WTC11 (cell line): ENCODE data around the gene NIFK. TPM values are rescaled to one million over a fixed set of nuclear protein-coding genes. Genes with fewer than 3 reads are reported as not detected.

Source experiments
- ATAC-seq: fragments of 200-7000 bp; cut with Tn5 transposase; 2 replicates; pipeline ENCODE4 v1.10.0; 2021; ENCODE audit warnings: mild to moderate bottlenecking, moderate library complexity
- CTCF ChIA-PET: fragments of 300-600 bp; sonication (Branson Sonifier 250); formaldehyde crosslinking; loops from one replicate; lab custom pipeline; 2021; ENCODE audit warnings: antibody characterized with exemption; lab: Charles Lee
- POLR2A ChIA-PET: fragments of 350-600 bp; sonication (Branson Sonifier 250); formaldehyde crosslinking; loops from one replicate; lab custom pipeline; 2021; ENCODE audit warnings: antibody characterized with exemption; lab: Charles Lee
- DNase-seq: peaks from one replicate; pipeline ENCODE4 v3.0.0; 2021; ENCODE audit warnings: low spot score
- H3K27ac Mint-ChIP-seq: 2 replicates; pipeline ENCODE4 v1.8.0; 2021; ENCODE audit warnings: mixed read lengths
- H3K27me3 Mint-ChIP-seq: 2 replicates; pipeline ENCODE4 v1.8.0; 2021; ENCODE audit warnings: low read depth, mild to moderate bottlenecking, moderate library complexity, mixed read lengths
- H3K36me3 Mint-ChIP-seq: 2 replicates; pipeline ENCODE4 v1.8.0; 2021; ENCODE audit warnings: mixed read lengths
- H3K4me1 Mint-ChIP-seq: 2 replicates; pipeline ENCODE4 v1.8.0; 2022; ENCODE audit warnings: mixed read lengths
- H3K4me3 Mint-ChIP-seq: 2 replicates; pipeline ENCODE4 v1.8.0; 2021; ENCODE audit warnings: mild to moderate bottlenecking, moderate library complexity, mixed read lengths
- H3K9me3 Mint-ChIP-seq: 2 replicates; pipeline ENCODE4 v1.8.0; 2021; ENCODE audit warnings: mixed read lengths
- ARID4B ChIP-seq: sonication (generic); formaldehyde crosslinking; IDR thresholded peaks from 2 replicates; pipeline ENCODE4 v1.8.0; 2023; ENCODE audit warnings: missing genetic modification reagents, mild to moderate bottlenecking, borderline replicate concordance
- ATF3 ChIP-seq: sonication (generic); formaldehyde crosslinking; conservative IDR thresholded peaks from 2 replicates; pipeline ENCODE4 v1.8.1; 2022; ENCODE audit warnings: mild to moderate bottlenecking, missing genetic modification reagents
- E2F4 ChIP-seq: sonication (generic); formaldehyde crosslinking; IDR thresholded peaks from 2 replicates; pipeline ENCODE4 v1.8.1; 2022; ENCODE audit warnings: low read depth, mild to moderate bottlenecking, moderate library complexity, missing genetic modification reagents, borderline replicate concordance
- E2F5 ChIP-seq: sonication (generic); formaldehyde crosslinking; IDR thresholded peaks from 2 replicates; pipeline ENCODE4 v1.8.1; 2022; ENCODE audit warnings: mild to moderate bottlenecking, moderate library complexity, missing genetic modification reagents
- ELF4 ChIP-seq: sonication (generic); formaldehyde crosslinking; IDR thresholded peaks from 2 replicates; pipeline ENCODE4 v1.8.1; 2022; ENCODE audit warnings: low read depth, mild to moderate bottlenecking, moderate library complexity, missing genetic modification reagents
- EMX1 ChIP-seq: fragments of 250-450 bp; sonication (Bioruptor Pico); IDR thresholded peaks from 2 replicates; pipeline ENCODE4 v1.8.0; 2021; ENCODE audit warnings: mild to moderate bottlenecking
- FOXJ3 ChIP-seq: sonication (generic); formaldehyde crosslinking; IDR thresholded peaks from 2 replicates; pipeline ENCODE4 v1.9.0; 2021; ENCODE audit warnings: missing genetic modification reagents, mild to moderate bottlenecking, borderline replicate concordance
- GABPB1 ChIP-seq: sonication (generic); formaldehyde crosslinking; IDR thresholded peaks from 2 replicates; pipeline ENCODE4 v1.8.1; 2023; ENCODE audit warnings: mild to moderate bottlenecking, missing genetic modification reagents
- GTF2I ChIP-seq: fragments of 250-450 bp; sonication (Bioruptor Pico); conservative IDR thresholded peaks from 2 replicates; pipeline ENCODE4 v1.4.0; 2021; ENCODE audit warnings: mild to moderate bottlenecking
- IRF1 ChIP-seq: sonication (generic); formaldehyde crosslinking; IDR thresholded peaks from 2 replicates; pipeline ENCODE4 v1.8.0; 2023; ENCODE audit warnings: missing genetic modification reagents
- JAZF1 ChIP-seq: fragments of 250-450 bp; sonication (Bioruptor Pico); IDR thresholded peaks from 2 replicates; pipeline ENCODE4 v1.9.0; 2021; ENCODE audit warnings: moderate library complexity, mild to moderate bottlenecking, inconsistent platforms
- MLX ChIP-seq: sonication (generic); formaldehyde crosslinking; IDR thresholded peaks from 2 replicates; pipeline ENCODE4 v1.8.1; 2023; ENCODE audit warnings: mild to moderate bottlenecking, missing genetic modification reagents, moderate library complexity
- NFE2L1 ChIP-seq: sonication (generic); formaldehyde crosslinking; IDR thresholded peaks from 2 replicates; pipeline ENCODE4 v1.8.1; 2023; ENCODE audit warnings: missing genetic modification reagents
- NR2C2 ChIP-seq: sonication (generic); formaldehyde crosslinking; IDR thresholded peaks from 2 replicates; pipeline ENCODE4 v1.8.0; 2022; ENCODE audit warnings: mild to moderate bottlenecking, missing genetic modification reagents
- NR3C1 ChIP-seq: sonication (generic); formaldehyde crosslinking; conservative IDR thresholded peaks from 2 replicates; pipeline ENCODE4 v1.8.1; 2023; ENCODE audit warnings: low read depth, mild to moderate bottlenecking, missing genetic modification reagents
- OVOL2 ChIP-seq: fragments of 250-450 bp; sonication (Bioruptor Pico); IDR thresholded peaks from 2 replicates; pipeline ENCODE4 v1.9.0; 2021; ENCODE audit warnings: mild to moderate bottlenecking, borderline replicate concordance
- RELA ChIP-seq: sonication (generic); formaldehyde crosslinking; IDR thresholded peaks from 2 replicates; pipeline ENCODE4 v1.8.1; 2022; ENCODE audit warnings: missing genetic modification reagents, mild to moderate bottlenecking, borderline replicate concordance
- TCF7 ChIP-seq: sonication (generic); formaldehyde crosslinking; IDR thresholded peaks from 2 replicates; pipeline ENCODE4 v1.8.0; 2022; ENCODE audit warnings: mild to moderate bottlenecking, low read depth, missing genetic modification reagents, moderate library complexity
- TEAD1 ChIP-seq: sonication (generic); formaldehyde crosslinking; IDR thresholded peaks from 2 replicates; pipeline ENCODE4 v1.8.0; 2022; ENCODE audit warnings: mild to moderate bottlenecking, missing genetic modification reagents
- ZBTB21 ChIP-seq: sonication (generic); formaldehyde crosslinking; IDR thresholded peaks from 2 replicates; pipeline ENCODE4 v1.8.1; 2023; ENCODE audit warnings: mild to moderate bottlenecking, missing genetic modification reagents, borderline replicate concordance
- ZBTB43 ChIP-seq: sonication (generic); formaldehyde crosslinking; IDR thresholded peaks from 2 replicates; pipeline ENCODE4 v1.8.1; 2023; ENCODE audit warnings: mild to moderate bottlenecking, missing genetic modification reagents
- ZNF138 ChIP-seq: sonication (generic); formaldehyde crosslinking; conservative IDR thresholded peaks from 2 replicates; pipeline ENCODE4 v1.8.1; 2022; ENCODE audit warnings: mild to moderate bottlenecking, moderate library complexity, missing genetic modification reagents
- ZNF263 ChIP-seq: sonication (generic); formaldehyde crosslinking; IDR thresholded peaks from 2 replicates; pipeline ENCODE4 v1.8.1; 2022; ENCODE audit warnings: low read depth, mild to moderate bottlenecking, moderate library complexity, missing genetic modification reagents
- ZNF317 ChIP-seq: sonication (generic); formaldehyde crosslinking; IDR thresholded peaks from 2 replicates; pipeline ENCODE4 v1.8.1; 2023; ENCODE audit warnings: low read depth, mild to moderate bottlenecking, moderate library complexity, missing genetic modification reagents, borderline replicate concordance
- ZNF416 ChIP-seq: fragments of 250-450 bp; sonication (Bioruptor Pico); IDR thresholded peaks from 2 replicates; pipeline ENCODE4 v1.9.0; 2021; ENCODE audit warnings: mild to moderate bottlenecking, inconsistent platforms
- ZNF671 ChIP-seq: fragments of 250-450 bp; sonication (Bioruptor Pico); IDR thresholded peaks from 2 replicates; pipeline ENCODE4 v1.8.0; 2021; ENCODE audit warnings: mild to moderate bottlenecking
- total RNA-seq: library from RNA; stranded (reverse); gene quantifications from 3 replicates; pipeline ENCODE4 v1.2.3, GENCODE V29; 2021

The NIFK gene
- total RNA-seq, 1 experiment from 2014 or later, result 91.3 TPM

GRCh38 chr2:121689356-121689755 lies 47.3 kb downstream of the NIFK start (continued):
- TF ChIP-seq ZNF138 (CRISPR knock-in tag), result no peak
- TF ChIP-seq FOXJ3 (CRISPR knock-in tag), result no peak
- TF ChIP-seq E2F5 (CRISPR knock-in tag), result no peak
- no peak for TF ChIP-seq ZBTB21
- no peak for TF ChIP-seq MLX
- TF ChIP-seq ZNF317 (CRISPR knock-in tag), result no peak
- no peak for TF ChIP-seq E2F4 (CRISPR knock-in tag)
- no peak for TF ChIP-seq TCF7 (CRISPR knock-in tag)
- TF ChIP-seq ZNF263 (CRISPR knock-in tag), result no peak
- TF ChIP-seq ZBTB43 (CRISPR knock-in tag), result no peak
- no peak for TF ChIP-seq ELF4 (CRISPR knock-in tag)

- POLR2A ChIA-PET, result interaction anchor here (0.7 kb wide), 1 partner anchor 39 kb away, joined by 3 read pairs; no protein-coding TSS in a partner anchor
- Mint-ChIP-seq H3K9me3 (peaks cover 15% of the 10 kb centered on the region), H3K4me3 (no peak overlapping the region), H3K27me3 (peaks cover 14% of the 10 kb centered on the region), H3K4me1 (peaks cover 49% of the 10 kb centered on the region), H3K27ac (no peak overlapping the region; the same call in 1 of the 2 replicates), H3K36me3 (peaks cover 12% of the 10 kb centered on the region)
- CTCF ChIA-PET, result interaction anchor here (0.6 to 1.3 kb wide), 4 partner anchors 11 to 158 kb away, joined by 3 read pairs; partner anchors contain the start of gene RNU4ATAC
- DNase-seq (no peak), ATAC-seq (no peak)
- TF ChIP-seq NR2C2 (no peak), E2F5 (CRISPR knock-in tag) (no peak), EMX1 (CRISPR knock-in tag) (no peak), ZNF416 (CRISPR knock-in tag) (no peak), JAZF1 (CRISPR knock-in tag) (no peak), NFE2L1 (CRISPR knock-in tag) (no peak), ELF4 (CRISPR knock-in tag) (no peak), ZNF263 (CRISPR knock-in tag) (no peak), RELA (CRISPR knock-in tag) (no peak), ZNF671 (CRISPR knock-in tag) (no peak), ATF3 (CRISPR knock-in tag) (no peak), OVOL2 (no peak), ARID4B (CRISPR knock-in tag) (no peak), GTF2I (CRISPR knock-in tag) (no peak), IRF1 (CRISPR knock-in tag) (no peak), NR3C1 (CRISPR knock-in tag) (no peak), GABPB1 (CRISPR knock-in tag) (no peak), TEAD1 (CRISPR knock-in tag) (no peak)
These were observed 47.9 kb downstream of the NIFK start for GRCh38 chr2:121688820-121689219.
